ENCODE results near the gene ZIC1.

ZIC1 gene

DNA sequence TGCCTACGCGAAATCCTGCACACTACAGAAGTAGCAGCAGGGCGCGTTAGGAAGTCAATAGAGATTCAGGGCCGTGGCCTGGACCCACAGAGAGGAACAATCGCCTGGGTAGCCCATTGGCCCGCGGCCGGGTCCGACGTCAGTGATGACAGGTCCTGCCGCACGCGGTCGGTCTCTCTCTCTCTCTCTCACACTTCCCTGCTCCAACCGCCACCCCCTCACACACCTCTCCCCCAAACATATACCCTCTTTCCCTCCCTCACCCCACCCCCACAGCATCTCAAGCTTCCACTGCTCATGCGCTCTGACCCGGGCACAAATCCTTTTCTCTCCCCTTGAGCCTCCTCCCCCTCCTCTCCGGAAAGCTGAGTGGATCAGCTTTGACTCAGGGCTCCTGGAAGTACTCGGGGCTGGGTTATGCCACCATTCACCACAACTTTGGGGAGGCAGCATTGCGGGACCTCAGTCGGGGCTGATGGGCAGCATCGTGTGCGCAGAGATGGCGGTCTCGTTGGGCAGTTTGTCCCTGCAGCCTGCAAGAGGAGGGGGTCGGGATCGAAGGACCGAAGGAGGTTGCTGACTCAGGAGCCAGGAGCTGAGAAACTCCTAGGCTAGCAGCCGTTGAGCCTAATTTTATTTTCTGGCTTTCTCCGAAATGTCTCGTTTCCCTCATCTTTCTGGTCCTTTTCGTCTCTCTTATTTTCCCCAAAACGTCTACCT, 11.8 kb upstream of the ZIC1 start:
- DNase-seq = no peak

DNA sequence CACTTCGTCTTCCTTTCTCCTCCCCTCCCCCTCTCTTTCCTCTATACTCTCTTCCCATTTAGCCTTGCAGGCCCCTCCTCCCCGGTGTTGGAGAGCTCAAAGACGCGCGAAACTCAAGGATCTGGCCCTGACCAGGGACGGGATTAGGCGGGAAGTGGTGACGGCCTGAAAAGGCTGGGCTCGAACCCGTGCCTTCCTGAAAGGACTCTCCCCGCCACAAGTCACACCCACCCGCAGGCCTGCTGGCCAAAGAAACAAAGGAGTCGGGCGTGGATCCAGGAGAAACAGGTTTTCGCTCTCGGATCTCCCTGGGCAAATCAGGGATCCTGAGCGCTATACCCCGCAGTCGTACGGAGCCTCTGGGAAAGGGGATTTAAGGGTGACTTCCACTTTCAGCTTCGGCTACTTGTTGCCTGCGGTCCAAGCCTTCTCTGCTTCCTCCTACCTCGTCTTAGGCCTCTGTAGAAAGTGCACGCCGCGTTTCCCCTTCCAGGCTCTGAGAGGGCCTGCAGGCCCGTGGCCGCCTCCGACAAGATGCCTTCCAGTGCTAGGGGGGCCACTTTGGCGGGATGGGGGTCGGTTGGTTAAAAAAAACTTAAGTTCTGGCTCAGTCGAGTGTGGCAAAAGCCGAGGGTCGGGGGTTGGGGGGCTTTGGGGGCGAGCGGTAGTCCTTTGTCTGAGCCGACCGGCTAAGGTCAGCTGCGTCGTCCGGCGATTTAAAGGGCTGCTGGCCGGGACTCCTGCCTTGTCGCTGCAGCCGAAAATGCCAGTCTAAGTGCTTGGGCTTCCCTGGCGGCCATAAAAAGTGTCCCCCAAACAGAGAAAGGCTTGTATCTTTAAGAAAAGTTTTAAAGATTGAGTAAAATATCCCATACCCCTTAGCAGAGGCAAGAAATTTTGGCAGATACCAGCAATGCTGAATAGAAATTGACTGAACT, 11.0 kb upstream of the ZIC1 start:
- DNase-seq = no peak

DNA sequence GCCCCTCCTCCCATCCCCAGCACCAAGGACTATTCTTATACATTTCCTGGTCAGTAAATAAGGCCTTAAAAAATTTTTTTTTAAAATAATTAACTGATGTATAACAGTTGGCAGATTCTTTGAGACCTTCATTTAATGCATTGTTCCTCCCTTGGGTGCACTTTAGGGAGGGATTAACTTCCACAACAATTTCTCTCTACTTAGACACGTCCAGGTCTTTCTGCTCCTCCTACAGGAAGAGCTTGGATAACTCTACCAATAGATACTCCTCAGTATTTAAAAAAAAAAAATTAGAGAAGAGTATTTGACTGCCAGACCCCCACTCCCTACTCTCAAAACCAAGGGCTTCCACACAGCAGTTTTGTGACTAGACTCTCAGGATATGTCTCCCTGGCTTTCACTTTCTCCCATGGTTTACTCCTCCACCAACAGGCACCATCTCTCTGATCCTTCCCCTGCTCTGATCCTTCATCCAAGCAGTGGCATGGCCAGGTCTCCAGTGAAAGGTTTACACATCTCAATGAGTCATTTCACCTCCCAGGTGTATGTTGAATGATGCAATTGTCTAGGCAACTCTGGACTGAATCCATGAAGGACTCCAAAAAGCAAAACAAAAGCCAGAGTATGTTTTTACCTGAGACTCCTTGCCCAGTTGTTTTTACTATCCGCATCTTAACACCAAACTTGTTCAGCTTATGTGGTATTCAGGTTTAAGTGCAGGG, 10.2 kb upstream of the ZIC1 start:
- no peak for DNase-seq

DNA sequence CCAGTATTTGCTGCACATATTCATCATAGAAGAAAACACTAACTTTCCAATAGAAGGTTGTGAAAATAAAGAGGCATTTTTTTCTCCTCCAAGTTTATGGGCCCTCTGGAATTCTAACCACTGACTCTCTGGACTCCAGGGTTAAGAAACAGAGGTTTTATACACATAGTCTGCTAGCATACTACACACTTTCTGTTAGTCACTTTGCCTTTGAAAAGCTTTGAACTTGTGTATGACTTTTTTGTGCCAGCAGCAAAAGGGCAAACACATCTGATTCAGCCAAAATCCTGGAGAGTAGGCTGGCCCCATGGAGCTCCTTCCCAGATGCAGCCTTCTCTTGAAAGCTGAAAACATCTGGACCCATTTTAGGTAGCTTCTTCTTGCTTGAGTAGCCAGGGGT, 9.1 kb upstream of the ZIC1 start:
- no peak for DNase-seq

DNA sequence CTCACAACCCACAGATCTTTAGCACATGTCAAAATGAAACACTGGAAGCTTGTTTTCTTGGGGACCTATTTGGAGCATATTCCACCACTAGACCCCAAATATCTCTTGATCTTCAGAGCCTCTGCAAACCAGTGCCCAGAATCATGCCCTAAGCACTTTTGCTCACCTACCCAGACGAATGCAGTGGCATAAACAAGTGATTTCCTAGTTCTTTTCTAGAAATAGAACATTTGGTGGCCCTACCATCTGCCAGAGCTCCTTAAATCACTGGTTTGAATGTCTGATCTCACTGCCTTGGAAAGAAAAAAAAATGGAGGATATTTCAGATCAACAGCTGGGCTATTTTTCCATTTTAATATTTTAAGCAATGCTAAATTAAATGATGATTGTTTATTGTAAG, 8.2 kb upstream of the ZIC1 start:
- no peak for DNase-seq

DNA sequence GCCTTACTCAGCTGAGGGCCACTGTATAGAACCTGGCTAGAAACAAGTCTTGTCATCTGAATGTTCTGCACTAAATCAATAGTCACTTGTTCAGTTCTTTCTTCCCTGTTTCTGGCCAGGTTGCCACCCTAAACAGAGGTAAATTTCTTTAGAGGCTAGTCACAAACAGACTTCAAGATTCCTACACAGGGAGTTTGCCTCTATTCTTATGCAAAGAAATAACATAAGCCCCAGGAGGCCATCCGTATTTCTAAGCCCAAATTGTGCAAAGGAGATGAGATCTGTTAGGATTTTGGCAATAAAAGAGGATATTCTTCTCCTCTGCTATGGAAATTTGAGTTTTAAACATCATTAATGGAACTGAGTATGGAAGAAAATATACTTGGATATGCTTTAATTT, 7.7 kb upstream of the ZIC1 start:
- no peak for DNase-seq

DNA sequence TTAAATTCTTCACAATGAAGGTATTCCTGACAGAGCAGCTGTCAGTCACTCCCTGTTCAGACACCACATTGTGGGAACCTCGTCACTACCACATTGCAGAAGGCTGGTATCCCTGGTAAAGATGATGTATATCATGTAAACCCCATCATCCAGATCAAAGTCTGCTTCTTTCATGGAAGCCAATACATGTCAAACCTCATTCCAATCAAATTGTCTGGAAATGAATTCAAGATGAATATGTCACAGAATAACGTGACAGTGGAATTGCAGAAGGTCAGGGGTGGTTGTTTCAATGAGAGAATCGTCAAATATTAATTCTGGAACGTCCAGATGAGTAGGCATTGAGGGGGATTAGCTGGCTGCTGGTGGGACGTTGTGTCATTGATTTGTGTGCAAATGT, 7.0 kb upstream of the ZIC1 start:
- no peak for DNase-seq

DNA sequence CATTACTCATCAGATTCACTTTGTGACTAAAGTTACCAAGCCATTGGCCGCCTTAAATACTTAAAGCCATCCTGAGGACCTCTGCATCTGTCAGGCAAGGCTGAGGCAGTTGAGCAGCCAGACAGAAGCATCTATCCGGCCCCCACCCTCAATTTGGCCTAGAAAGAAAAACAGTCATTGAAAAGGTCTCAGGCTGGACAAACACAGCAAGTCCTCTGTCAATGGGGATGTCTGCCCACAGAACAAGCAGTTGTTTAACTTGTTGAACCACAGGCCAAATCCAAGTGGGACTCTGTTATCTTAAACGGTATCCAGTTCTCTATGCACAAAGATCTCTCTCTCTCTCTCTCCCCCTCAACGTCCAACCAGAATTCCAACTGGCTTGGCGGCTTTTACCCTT, 5.7 kb upstream of the ZIC1 start:
- DNase-seq = no peak

DNA sequence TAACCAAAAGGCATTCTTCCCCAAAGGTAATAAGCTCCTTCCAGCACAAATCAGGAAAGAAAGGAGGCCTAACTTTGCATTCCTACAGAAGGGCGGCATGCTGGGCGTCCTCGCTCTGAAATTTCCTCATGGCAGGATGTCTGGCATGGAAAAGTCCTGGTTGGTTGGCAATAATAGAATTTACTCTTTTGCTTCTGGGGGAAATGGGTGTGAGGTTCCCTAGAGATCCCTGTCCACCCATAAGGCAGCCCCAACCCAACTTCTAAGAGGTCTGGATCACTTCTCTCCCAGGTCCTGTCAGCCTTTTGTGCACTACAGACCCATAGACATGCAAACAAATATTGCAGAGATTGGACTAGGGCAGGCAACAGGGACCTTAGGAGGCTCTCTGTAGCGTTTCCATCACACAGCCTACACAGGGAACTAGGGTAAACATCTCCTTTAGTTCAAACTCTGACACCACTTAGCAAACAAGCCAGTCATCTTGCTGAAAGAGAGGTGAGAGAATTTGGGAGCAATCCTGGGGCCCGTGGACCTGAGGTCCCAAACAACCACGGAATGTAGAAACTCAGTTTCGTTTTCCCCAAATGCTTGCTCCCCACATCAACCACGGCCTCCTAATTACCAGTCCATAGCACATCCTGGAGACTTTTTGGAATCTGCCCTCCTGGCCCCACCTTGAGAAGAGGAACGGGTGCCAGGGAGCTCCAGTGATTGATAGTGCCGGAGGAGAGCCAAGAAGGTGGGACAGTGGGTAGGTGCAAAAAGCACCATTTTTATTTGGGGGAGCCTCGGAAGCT, 5.0 kb upstream of the ZIC1 start:
- DNase-seq = no peak

DNA sequence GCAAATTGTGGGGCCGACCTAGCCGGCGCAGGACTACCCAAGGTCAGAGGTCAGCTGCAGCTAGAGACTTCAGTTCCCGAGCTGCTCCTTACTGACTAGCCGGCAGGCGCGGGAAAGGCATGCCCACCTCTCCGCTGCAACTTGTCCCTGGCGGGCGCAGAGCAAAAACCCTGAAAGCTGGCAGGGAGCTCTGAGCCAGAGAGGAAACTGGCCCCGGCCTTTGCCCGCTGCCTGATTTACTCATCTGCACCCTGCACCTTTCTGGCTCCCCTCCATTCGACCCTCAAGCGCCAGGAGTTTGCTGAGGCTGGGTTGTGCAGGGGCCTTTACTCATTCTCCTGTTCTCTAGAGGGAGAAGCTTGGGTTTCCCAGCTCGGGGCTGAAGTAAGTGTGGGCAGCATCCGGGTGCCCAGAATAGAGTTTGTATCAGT, 4.3 kb upstream of the ZIC1 start:
- no peak for DNase-seq

DNA sequence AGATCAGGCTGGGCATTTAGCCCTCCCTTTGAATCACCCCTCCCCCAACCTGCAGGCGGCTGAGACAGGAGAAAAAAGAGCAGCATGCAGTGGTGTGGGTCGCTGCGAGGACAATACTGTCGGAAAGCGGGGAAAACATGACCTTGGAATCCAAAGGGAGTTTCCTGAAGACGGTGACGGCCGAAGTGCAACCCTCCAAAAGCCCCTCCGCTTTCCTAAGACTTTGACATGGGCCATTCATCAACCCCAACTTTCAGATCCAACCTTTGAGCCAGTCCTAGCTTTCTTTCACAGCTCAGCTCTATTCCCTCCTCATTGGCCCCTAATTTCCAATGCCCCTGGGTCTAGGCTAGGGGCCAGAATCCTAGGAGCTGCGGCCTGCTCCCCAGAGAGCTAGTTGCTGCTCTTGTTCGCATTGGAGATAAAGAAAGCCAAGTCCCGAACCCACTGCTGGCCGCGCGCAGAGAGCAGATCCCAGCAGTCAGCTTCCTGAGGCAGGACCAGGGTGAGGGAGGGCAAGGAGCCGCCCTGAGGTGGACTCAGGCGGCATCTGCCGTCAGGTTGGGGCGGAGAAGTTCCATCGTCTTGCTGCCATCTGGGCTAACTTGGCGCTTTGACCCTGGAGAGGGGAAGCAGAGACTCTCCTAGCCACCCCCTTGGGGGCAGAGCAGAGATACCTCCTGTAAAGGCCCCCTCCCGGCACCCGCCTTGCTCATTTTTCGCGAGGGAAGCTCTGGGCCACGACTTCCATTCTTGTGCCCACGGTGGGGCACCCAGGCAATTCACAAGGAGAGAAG, 3.7 kb upstream of the ZIC1 start:
- no peak for DNase-seq

DNA sequence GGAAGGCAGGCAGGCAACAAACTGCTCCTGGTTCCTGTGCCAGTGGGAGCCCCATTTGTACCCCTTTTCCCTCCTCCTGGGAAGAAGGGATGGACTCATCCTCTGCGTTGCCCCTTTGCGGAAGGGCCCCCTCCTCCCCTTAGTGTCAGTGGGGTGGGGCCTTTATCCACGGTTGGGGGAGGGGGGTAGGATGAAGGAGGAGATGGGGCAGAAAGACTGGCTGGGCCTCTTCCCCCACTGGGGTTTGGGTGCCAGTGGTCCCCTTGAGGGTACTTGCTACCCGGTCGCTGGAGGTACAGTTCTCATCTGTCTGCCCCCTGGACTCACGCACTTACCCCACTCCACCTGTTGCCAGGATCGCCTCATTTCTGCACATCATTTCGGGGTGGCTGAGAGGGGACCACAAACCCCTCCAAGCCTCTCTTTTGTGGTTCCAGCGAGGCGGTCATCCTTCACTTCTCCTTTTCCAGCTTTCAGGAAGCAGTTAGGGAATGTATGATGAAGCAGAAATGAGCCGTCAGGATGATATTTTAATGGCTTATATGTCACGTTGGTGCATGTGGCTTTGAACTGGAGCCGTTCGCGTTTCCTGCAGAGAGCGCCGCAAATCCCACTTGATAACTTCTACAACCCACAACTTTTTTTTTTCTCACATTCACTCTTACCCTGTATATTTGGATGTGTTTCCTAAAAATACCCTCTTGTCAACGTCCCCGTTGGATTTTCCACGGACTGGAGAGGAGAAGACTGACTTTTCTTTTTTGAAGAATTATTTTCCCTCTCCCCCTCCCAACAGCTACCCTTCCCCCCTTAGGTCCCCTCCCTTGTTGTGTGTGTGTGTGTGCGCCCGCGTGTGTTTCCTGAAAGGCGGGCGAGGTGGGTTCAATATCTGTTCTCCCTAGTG, 2.9 kb upstream of the ZIC1 start, which contains the start of gene ZIC4:
Gene ZIC4 (minus strand): TSS at position 516 of the 904 bp plus-strand sequence. CDS start 3,746 bp downstream, outside the sequence.
- no peak for DNase-seq

DNA sequence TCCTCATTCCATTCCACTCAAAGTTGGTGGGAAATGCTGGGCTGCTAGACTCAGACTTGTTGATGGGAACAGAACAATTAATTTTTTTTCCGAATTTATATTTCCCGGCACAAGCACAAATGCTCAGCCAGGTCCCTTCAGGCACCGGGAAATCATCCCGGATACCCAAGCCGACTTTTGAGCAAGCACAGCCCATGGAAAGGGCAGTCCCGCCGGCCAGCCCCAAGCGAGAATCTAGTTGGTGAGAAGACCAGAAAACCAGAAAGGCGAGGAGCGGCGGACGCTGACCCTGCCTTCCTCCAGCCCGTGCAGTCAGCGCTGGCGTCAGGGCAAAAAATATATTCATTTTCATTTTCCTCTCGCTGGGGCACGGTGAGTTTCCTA, 2.1 kb upstream of the ZIC1 start:
- no peak for DNase-seq

DNA sequence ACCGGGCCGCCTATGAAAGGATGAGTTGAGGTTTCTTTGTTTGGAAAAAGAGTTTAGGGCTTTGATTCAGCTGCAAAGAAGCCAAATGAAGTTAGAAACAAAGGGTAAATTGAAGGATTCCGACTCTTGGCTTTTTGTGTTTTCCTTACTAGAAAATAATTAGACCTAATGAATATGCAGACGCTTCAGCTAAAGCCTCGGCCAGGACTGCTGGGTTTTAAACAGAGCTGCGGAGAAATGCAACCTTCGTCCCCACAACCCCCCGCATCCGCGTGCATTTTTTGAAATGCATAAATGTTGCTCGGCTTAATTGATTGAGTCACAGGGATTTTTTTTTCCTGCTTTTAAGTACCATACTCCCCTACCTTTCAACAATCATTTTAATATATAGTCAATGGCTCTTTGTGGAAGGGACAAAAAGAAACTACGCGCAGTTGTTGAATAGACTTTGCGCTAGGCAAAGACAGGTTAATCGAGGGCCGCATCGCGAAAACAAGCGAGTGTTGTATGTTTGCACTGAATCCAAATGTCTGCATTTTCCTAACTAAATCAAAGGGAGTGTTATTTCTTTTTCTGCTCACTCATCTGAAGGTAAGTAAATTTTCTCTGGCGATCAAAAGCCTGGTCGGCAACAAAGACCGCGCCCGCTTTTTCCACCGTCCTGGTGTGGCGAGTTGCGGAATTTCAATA, 1.5 kb upstream of the ZIC1 start:
- DNase-seq = no peak

DNA sequence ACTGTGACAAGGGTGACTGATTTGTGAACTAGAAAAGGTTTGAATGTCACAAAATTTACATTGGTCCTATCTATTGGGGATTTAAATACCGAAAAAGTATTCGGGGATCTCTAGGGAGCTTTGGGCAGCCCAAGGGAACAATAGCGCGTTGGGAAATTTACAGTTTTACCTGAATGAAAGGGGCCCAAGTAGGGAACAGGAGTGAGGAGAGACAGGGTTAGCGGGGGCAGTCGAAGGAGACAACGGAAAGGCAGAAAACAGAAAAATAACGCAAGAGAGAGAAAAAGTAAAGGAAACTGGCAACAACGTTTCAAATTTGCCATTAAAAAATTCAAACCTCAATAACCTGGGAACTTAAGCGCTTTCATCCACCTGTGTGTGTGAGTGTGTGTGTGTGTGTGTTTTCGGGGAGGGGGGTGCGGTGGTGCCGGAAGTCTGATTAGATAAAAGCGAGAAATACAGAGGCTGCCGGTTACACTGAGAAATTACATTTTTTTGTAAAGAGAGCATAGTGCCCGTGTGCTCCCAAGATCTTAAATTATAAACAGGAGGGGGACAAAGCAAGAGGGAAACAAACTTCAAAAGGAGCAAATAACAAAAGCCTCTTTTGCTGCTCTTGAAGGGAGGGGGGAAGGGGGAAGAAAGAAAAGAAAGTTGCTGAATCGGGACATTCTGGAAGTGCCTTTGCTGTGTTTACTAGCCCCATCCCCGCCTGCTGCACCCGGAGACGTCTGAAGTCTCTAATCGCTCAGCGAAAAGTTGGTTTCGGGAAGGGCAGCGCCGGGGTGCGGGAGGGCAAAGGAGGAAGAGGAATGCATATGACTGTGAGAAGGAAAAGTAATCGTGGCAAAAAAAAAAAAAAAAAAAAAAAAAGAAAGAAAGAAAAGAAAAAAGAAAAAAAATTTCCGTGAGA, 721 bp upstream of the ZIC1 start:
- DNase-seq = no peak

DNA sequence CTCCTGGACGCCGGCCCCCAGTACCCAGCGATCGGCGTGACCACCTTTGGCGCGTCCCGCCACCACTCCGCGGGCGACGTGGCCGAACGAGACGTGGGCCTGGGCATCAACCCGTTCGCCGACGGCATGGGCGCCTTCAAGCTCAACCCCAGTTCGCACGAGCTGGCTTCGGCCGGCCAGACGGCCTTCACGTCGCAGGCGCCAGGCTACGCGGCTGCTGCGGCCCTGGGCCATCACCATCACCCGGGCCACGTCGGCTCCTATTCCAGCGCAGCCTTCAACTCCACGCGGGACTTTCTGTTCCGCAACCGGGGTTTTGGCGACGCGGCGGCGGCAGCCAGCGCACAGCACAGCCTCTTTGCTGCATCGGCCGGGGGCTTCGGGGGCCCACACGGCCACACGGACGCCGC, 956 bp downstream of the ZIC1 start:
- no peak for DNase-seq

DNA sequence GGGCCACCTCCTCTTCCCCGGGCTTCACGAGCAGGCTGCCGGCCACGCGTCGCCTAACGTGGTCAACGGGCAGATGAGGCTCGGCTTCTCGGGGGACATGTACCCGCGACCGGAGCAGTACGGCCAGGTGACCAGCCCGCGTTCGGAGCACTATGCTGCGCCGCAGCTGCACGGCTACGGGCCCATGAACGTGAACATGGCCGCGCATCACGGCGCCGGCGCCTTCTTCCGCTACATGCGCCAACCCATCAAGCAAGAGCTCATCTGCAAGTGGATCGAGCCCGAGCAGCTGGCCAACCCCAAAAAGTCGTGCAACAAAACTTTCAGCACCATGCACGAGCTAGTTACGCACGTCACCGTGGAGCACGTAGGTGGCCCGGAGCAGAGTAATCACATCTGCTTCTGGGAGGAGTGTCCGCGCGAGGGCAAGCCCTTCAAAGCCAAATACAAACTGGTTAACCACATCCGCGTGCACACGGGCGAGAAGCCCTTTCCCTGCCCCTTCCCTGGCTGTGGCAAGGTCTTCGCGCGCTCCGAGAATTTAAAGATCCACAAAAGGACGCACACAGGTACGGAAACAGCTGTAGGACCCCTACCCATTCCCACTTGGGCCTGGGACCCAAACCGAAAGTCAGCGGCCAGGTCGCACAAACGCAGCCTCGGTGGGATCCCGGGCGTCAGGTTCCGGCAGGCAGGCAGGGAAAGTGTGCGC, 1.5 kb downstream of the ZIC1 start:
- no peak for DNase-seq

DNA sequence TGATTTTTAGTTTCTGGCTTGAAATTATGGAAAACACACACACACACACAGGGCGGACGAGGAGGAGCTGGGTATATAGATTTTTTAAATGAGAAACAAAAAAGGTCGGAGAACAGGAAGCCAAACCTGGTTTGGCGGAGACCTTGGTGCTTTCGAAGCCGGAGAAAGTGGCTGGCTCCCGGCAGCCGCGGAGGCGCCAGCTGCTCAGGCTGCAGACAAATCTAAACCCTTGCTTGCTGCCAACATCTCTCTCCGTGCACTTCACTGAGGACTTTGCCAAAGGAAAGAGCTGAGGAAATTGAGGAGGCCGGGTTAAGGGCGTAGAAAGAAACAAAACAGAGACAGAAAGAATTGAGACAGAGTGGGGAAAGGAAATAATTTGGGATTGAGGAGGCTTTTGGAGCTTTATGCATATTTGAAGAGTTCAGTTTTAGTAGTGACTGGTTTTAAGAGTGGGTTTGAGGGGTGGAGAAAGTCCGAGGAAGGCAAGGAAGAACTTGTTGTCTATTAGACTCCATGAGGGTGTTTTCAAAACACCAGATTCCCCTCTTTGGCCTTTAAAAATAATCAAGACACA, 2.2 kb downstream of the ZIC1 start:
- no peak for DNase-seq

Data from stimulated activated CD8-positive, alpha-beta memory T cell treated with anti-CD3 and anti-CD28 coated beads, Interleukin-4, amount 100 ng/mL, for 48 hours (primary cell).